Esophagus (tissue), 2 donors: ENCODE results near the gene DNAJC1. TPM values are rescaled to one million over a fixed set of nuclear protein-coding genes. Genes with fewer than 3 reads are reported as not detected.
A peak's percentile ranks its signal among the peaks of the same experiment; 100 is the strongest.
"Not testable (repeated sequence)": the region's sequence is repeated elsewhere in the genome, so short reads cannot be mapped to it uniquely, and the experiment has no call there.

ENCODE experiments used
- H3K27ac ChIP-seq, 2 donors: one replicate each; pipeline ENCODE4 v1.5.1; 2013; ENCODE audit warnings: low read depth in 2 of 2, mild to moderate bottlenecking in 2 of 2, inconsistent platforms in 1 of 2, low read length in 1 of 2, moderate library complexity in 1 of 2
- H3K27me3 ChIP-seq, 2 donors: one replicate each; pipeline ENCODE4 v1.6.1; 2013; ENCODE audit warnings: low read length in 2 of 2, control low read depth in 1 of 2, mild to moderate bottlenecking in 1 of 2; ENCODE audit not compliant: insufficient read depth in 2 of 2, control insufficient read depth in 1 of 2
- H3K36me3 ChIP-seq, 2 donors: one replicate each; pipeline ENCODE4 v1.6.1; 2013; ENCODE audit warnings: low read length in 1 of 2; ENCODE audit not compliant: control insufficient read depth in 2 of 2, insufficient read depth in 2 of 2
- H3K4me1 ChIP-seq, 2 donors: one replicate each; pipeline ENCODE4 v1.6.1; 2013; ENCODE audit warnings: low read length in 1 of 2; ENCODE audit not compliant: control insufficient read depth in 2 of 2, insufficient read depth in 2 of 2
- H3K4me3 ChIP-seq, 2 donors: one replicate each; pipeline ENCODE4 v1.5.1; 2013; ENCODE audit warnings: low read length in 2 of 2, mild to moderate bottlenecking in 2 of 2, low read depth in 1 of 2, moderate library complexity in 1 of 2
- H3K9me3 ChIP-seq, 2 donors: one replicate each; pipeline ENCODE4 v1.6.1; 2013; ENCODE audit warnings: mild to moderate bottlenecking in 2 of 2, low read depth in 1 of 2, low read length in 1 of 2, moderate library complexity in 1 of 2; ENCODE audit not compliant: control insufficient read depth in 2 of 2, insufficient read depth in 1 of 2
- WGBS, 2 donors: extraction: QIAGEN DNeasy Blood & Tissue Kit; methylation state at CpG; one replicate each; pipeline ENCODE4 v1.1.7; 2013; 5-methylcytosine and 5-hydroxymethylcytosine counted together
- polyA plus RNA-seq, 2 donors: library from polyadenylated mRNA; stranded (reverse); fragments of 200-250 nt; gene quantifications; one replicate each; pipeline ENCODE4 v1.2.3, GENCODE V29; 2013
- donor health status: healthy with polysubstance abuse.
- donor health status: Bipolar disorder and iron deficiency.

Gene DNAJC1
- polyA plus RNA-seq: 10 to 100 TPM; 11.6 to 20.1 TPM

DNA sequence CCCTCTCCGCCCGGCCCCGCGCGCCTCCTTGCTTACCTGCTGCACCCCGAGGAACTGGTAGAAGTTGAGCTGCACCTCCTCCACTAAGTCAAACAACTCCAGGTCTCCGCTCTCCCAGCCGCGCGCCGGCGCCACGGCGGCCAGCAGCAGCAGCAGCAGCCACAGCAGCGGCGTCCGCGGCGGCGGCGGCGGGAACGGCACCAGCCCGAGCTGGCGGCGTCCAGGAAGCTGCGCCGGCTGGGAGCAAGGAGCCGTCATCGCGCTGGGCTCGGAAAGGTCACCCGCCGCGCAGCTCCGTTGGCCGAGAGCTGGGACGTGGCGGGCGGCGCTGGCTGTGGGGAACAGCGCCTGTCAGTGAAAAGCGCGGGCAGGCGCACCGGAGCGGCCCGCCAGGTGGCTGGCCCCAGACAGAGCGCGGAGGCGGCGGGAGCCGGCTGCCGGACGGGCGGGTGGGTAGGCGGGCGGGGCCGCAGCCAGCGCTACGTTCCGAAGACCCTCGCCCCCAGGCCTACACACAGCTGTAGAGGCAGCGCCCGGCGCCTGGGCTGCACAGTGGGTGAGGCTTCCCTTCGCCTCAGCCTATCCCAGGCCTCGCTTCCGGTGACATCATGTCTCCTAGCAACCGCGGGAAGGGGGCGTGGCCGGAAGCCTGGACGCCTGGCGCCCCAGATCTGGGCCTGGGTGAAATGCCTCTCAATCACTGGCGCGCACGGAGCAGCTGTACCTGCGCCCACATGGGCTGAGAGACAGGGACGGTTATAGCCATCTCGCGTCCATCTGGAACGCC lies at the start of gene DNAJC1:
Gene DNAJC1 (minus strand): TSS at position 554 of the 787 bp plus-strand sequence. CDS start 296 bp downstream, at position 258.
- Histone ChIP-seq H3K27ac (peak within 1 kb of the TSS; percentile 94 to 97), H3K4me3 (peak within 1 kb of the TSS; percentile 60 to 76), H3K27me3 (peaks cover 0 to 2% of the 10 kb centered on the region in 2 donors), H3K4me1 (no peaks in the 10 kb centered on the region), H3K9me3 (no peaks in the 10 kb centered on the region), H3K36me3 (no peaks in the 10 kb centered on the region)
- WGBS, 2 donors: 0% methylated on average over 70 to 83 of the region's 83 CpGs

DNA sequence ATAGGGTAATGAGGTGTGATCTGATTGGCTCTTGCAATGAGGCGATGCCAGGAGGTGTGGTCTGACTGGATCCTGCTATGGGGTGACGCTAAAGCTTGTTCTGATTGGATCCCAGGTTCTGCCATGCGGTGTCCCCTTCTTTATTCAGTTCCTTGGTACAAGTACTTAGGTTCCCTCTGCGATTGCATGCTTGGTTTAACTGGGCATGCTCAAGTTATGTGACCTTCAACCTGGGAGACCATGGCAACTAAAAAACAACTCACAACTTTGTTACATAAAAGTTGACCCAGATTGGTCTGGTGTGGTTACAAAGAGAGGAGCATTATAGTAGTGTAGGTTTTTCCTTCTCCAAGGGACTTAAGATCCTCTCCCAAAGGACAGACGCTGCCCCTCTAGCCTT lies 49.5 kb upstream of the DNAJC1 start:
- Histone ChIP-seq H3K4me1 (no peaks in the 10 kb centered on the region), H3K27ac (no peak overlapping the region), H3K9me3 (no peaks in the 10 kb centered on the region), H3K27me3 (no peaks in the 10 kb centered on the region), H3K4me3 (no peak overlapping the region), H3K36me3 (no peaks in the 10 kb centered on the region)
- 90 to 95% methylated on average over 5 of the region's 5 CpGs for WGBS, 2 donors

DNA sequence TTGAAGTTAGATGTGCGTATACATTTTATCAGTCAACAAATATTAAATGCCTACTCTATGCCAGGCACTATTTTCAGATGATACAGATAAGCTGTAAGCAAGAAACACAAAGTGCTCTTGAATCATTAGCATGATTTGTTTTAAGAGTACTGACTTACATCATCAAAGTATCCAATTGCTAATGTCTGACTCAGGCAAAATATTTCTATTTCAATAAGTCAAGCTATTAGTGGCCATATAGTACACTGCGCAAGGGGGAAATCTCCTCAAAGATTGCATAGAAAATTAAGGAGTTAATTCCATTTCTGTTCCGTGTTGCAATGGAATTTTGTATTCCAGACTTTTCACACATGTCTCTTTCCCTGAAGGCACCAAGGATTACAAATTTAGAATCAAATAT lies 46.1 kb upstream of the DNAJC1 start:
- H3K36me3 ChIP-seq: no peaks in the 10 kb centered on the region
- H3K27me3 ChIP-seq: no peaks in the 10 kb centered on the region
- WGBS, 2 donors: 81 to 86% methylated on average over 3 of the region's 3 CpGs

DNA sequence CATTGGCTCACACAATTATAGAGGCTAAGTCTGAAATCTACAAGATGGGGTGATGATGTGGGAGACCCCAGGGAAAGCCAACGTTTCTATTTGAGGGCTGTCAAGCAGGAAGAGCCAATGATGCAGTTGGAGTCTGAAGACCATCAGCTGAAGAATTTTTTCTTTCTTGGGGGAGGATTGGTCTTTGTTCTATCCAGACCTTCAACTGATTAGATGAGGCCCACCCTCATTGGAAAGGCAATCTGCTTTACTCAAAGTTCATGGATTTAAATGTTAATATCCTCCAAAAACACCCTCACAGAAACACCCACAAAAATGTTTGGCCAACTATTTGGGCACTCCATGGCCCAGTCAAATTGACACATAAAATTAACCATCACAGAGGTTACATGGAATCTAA lies 44.3 kb upstream of the DNAJC1 start:
- no peaks in the 10 kb centered on the region for H3K27me3 ChIP-seq
- H3K36me3 ChIP-seq: no peaks in the 10 kb centered on the region
- no peak overlapping the region for H3K27ac ChIP-seq
- no peaks in the 10 kb centered on the region for H3K9me3 ChIP-seq
- H3K4me3 ChIP-seq: no peak overlapping the region
- H3K4me1 ChIP-seq: no peaks in the 10 kb centered on the region
- WGBS, 2 donors: 91 to 96% methylated on average over 1 of the region's 1 CpG

More for the DNA sequence above, 46.1 kb upstream of the DNAJC1 start:
- Histone ChIP-seq H3K4me3 (no peak overlapping the region), H3K9me3 (no peaks in the 10 kb centered on the region), H3K27ac (no peak overlapping the region), H3K4me1 (no peaks in the 10 kb centered on the region)

DNA sequence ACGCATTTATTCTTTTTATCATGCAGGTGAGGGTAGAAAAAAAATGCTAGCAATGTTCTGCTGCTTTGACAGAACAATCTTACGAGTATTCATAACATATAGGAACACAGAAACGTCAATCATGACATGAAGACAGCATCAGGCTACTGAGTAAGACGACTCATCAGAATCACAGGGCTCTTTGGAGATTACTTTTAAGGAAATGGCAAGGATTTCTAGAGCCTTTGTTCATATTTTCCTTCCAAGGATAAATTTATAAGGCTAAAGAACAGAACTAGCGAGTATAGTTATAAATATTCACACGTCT lies 39.8 kb upstream of the DNAJC1 start:
- Histone ChIP-seq H3K4me3 (no peak overlapping the region), H3K4me1 (no peaks in the 10 kb centered on the region), H3K27ac (no peak overlapping the region), H3K9me3 (no peaks in the 10 kb centered on the region), H3K27me3 (no peaks in the 10 kb centered on the region), H3K36me3 (no peaks in the 10 kb centered on the region)
- 70% methylated on average over 6 of the region's 6 CpGs for WGBS, 2 donors

- 47% methylated on average over 8 of the region's 8 CpGs for WGBS, 2 donors
- H3K4me1 ChIP-seq: no peaks in the 10 kb centered on the region
- H3K27ac ChIP-seq: no peak overlapping the region
- peaks cover 0 to 2% of the 10 kb centered on the region in 2 donors for H3K27me3 ChIP-seq
- H3K36me3 ChIP-seq: no peaks in the 10 kb centered on the region
- no peak overlapping the region for H3K4me3 ChIP-seq
- H3K9me3 ChIP-seq: no peaks in the 10 kb centered on the region
These were observed 39.2 kb upstream of the DNAJC1 start for GRCh38 chr10:22042557-22043326.

DNA sequence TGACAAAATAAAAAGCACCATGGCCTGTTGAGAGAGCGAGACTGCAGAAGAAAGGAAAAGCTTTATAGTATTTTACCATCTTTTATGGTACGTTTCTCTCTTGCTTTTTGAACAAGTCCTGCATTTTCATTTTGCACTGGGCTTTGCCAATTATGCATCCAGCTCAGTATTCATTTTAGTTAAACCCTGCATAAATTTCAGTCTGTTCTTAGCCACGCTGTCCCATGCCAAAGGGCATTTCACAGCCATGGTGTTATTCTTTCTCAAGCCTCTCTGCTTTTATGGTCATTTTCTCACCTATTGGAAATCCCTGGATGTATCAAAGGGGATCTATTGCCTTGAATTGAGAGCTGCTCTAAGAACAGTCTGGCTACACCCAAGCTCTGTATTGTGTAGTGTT lies 30.8 kb upstream of the DNAJC1 start:
- H3K4me3 ChIP-seq: no peak overlapping the region
- H3K27ac ChIP-seq: no peak overlapping the region
- no peaks in the 10 kb centered on the region for H3K9me3 ChIP-seq
- no peaks in the 10 kb centered on the region for H3K36me3 ChIP-seq
- H3K4me1 ChIP-seq: no peaks in the 10 kb centered on the region
- peaks cover 0 to 4% of the 10 kb centered on the region in 2 donors for H3K27me3 ChIP-seq
- WGBS, 2 donors: 83 to 87% methylated on average over 3 of the region's 3 CpGs

DNA sequence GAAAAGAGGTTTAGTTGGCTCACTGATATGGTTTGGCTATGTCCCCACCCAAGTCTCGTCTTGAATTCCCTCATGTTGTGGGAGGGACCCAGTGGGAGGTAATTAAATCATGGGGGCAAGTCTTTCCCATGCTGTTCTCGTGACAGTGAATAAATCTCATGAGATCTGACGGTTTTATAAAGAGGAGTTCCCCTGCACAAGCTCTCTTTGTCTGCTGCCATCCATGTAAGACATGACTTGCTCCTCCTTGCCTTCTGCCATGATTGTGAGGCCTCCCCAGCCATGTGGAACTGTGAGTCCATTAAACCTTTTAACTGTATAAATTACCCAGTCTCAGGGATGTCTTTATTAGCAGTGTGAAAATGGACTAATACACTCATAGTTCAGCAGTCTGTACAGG lies 28.7 kb upstream of the DNAJC1 start:
- not testable (repeated sequence) for H3K27me3 ChIP-seq, H3K9me3 ChIP-seq, H3K4me1 ChIP-seq, H3K36me3 ChIP-seq, H3K27ac ChIP-seq, H3K4me3 ChIP-seq
- 76 to 77% methylated on average over 3 of the region's 3 CpGs for WGBS, 2 donors

DNA sequence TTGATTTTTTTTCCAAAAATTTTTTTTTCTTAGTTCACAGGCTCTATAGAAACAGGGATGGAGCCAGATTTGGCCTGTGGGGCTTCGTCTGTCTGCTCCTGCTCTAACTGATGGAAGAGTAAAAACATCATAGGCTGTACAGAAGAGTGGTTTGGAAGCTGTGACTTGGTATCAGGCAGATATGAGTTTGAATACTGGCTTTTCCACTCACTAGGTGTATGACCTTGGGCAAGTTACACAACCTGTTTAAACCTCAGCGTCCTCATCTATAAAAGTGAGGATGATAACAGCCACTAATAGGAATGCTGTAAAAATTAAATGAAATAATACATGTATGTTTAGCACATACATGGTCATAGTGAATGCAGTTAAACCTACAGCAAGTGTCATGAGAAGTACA lies 26.9 kb upstream of the DNAJC1 start:
- Histone ChIP-seq H3K4me1 (no peaks in the 10 kb centered on the region), H3K27ac (no peak overlapping the region), H3K36me3 (no peaks in the 10 kb centered on the region), H3K27me3 (no peaks in the 10 kb centered on the region), H3K9me3 (no peaks in the 10 kb centered on the region), H3K4me3 (no peak overlapping the region)
- WGBS, 2 donors: 66 to 78% methylated on average over 2 of the region's 2 CpGs
